ENCODE measurements around the gene NMT1. TPM values are rescaled to one million over a fixed set of nuclear protein-coding genes. Genes with fewer than 3 reads are reported as not detected.

Gene NMT1
- total RNA-seq, 1 experiment from 2014 or later, result 173 TPM

GRCh38 chr17:45147581-45148182 is 86.6 kb downstream of the NMT1 start (continued):
- TF ChIP-seq EZH2 (IDR thresholded peaks at IDR 0.05), result no peak

- H3K4me2 ChIP-seq (ENCODE audit: low read length), result peak within 1 kb of the TSS; percentile 92
- H3K27ac ChIP-seq (ENCODE audit: low read depth, low read length), result peak within 1 kb of the TSS; percentile 94
- peaks cover 21 to 37% of the 10 kb centered on the region in 2 experiments for H3K4me1 ChIP-seq (ENCODE audit: control insufficient read depth in 1 of 2, insufficient read depth in 2 of 2, low read length in 2 of 2)
- no peaks in the 10 kb centered on the region for H3K9me3 ChIP-seq (ENCODE audit: control insufficient read depth in 1 of 2, insufficient read depth in 1 of 2, low read depth in 1 of 2, low read length in 2 of 2)
- ChIA-PET CTCF (interaction anchor here (0.7 to 10.2 kb wide), 15 partner anchors 9 to 228 kb away, joined by 3 to 131 read pairs (median 3); partner anchors contain the start of genes ACBD4 and HEXIM2), POLR2A (interaction anchor here (0.6 to 7.3 kb wide), 42 partner anchors 9 to 633 kb away, joined by 3 to 258 read pairs (median 4); partner anchors contain the start of genes ACBD4, HEXIM2, NMT1 and PLCD3), RAD21 (ENCODE audit: low non-redundant PET in 1 of 2, low total read pairs in 2 of 2, uncharacterized antibody in 2 of 2, unreplicated experiment in 2 of 2) (interaction anchor here (0.7 to 3.2 kb wide), 6 partner anchors 13 to 49 kb away, joined by 3 to 20 read pairs (median 6); partner anchors contain the start of genes ACBD4 (in 1 of the 2) and HEXIM2 (in 1 of the 2))
- TF ChIP-seq SP1 (IDR thresholded peaks at IDR 0.05; ENCODE audit: low read depth), result peak; percentile 89
- peak; percentile 100 for TF ChIP-seq POLR2A (IDR thresholded peaks at IDR 0.05; ENCODE audit: borderline replicate concordance, extremely low read depth, insufficient read depth, insufficient read length)
- TF ChIP-seq EZH2 (IDR thresholded peaks at IDR 0.05), result no peak
- peak; percentile 100 for TF ChIP-seq SIN3A (IDR thresholded peaks at IDR 0.05; ENCODE audit: low read depth)
- no peak for TF ChIP-seq ZNF274 (IDR thresholded peaks at IDR 0.05; ENCODE audit: low read depth, low read length)
- peak; percentile 100 for TF ChIP-seq POLR2AphosphoS5 (IDR thresholded peaks at IDR 0.05; ENCODE audit: low read depth, low read length)
- TF ChIP-seq TCF7L2 (IDR thresholded peaks at IDR 0.05; ENCODE audit: borderline replicate concordance, extremely low read depth, insufficient read depth, insufficient read length), result peak; percentile 12
- TF ChIP-seq ZFX (IDR thresholded peaks at IDR 0.05), result no peak
- peak; percentile 83; the same call in 1 of the 2 replicates for TF ChIP-seq CBX3 (IDR thresholded peaks at IDR 0.05; ENCODE audit: low read depth)
- peak; percentile 75 for TF ChIP-seq EGR1 (IDR thresholded peaks at IDR 0.05; ENCODE audit: low read depth)
- no peak for TF ChIP-seq CTCF (IDR thresholded peaks at IDR 0.05 in 2 of 3, conservative IDR thresholded peaks at IDR 0.05 in 1 of 3; ENCODE audit: borderline replicate concordance in 1 of 3, insufficient read depth in 1 of 3, low read depth in 2 of 3, low read length in 2 of 3)
- TF ChIP-seq YY1 (IDR thresholded peaks at IDR 0.05; ENCODE audit: extremely low read depth, insufficient replicate concordance, low read depth, low read length), result peak; percentile 72
- peak; percentile 54; the same call in 1 of the 2 replicates for TF ChIP-seq ELF1 (IDR thresholded peaks at IDR 0.05; ENCODE audit: borderline replicate concordance, low read depth)
- 0 out of 2 replicates have a peak, but pooled peaks have one; percentile 12 for TF ChIP-seq FOSL1 (IDR thresholded peaks at IDR 0.05; ENCODE audit: low read depth)
- peak; percentile 70 for TF ChIP-seq ZBTB33 (IDR thresholded peaks at IDR 0.05; ENCODE audit: extremely low read depth, insufficient replicate concordance, low read length)
- TF ChIP-seq MAX (IDR thresholded peaks at IDR 0.05), result peak; percentile 53
- no peak for TF ChIP-seq CEBPB (IDR thresholded peaks at IDR 0.05; ENCODE audit: low read depth)
- TF ChIP-seq JUND (IDR thresholded peaks at IDR 0.05), result peak; percentile 62; the same call in 1 of the 2 replicates
- peak within 1 kb of the TSS; percentile 98 for H3K9ac ChIP-seq (ENCODE audit: low read length)
- H3K4me3 ChIP-seq (replicated peaks in 1 of 2; ENCODE audit: low read depth in 1 of 2, low read length in 2 of 2), result peak within 1 kb of the TSS; percentile 95 to 96
- intact Hi-C loops (cut with micrococcal nuclease), result loop anchor here (1.0 to 5.0 kb wide), 3 partner anchors 24 to 279 kb away; no protein-coding TSS in a partner anchor
- H2AFZ ChIP-seq (ENCODE audit: low read depth, low read length, poor library complexity, severe bottlenecking), result peak within 1 kb of the TSS; percentile 11
- peak; percentile 99 for DNase-seq (ENCODE audit: low read depth, low spot score)
- peaks cover 34% of the 10 kb centered on the region for H3K79me2 ChIP-seq (ENCODE audit: insufficient read depth, low read length)
- peak; percentile 82 for ATAC-seq
- peaks cover 14% of the 10 kb centered on the region; the same call in 1 of the 2 replicates for H4K20me1 ChIP-seq (ENCODE audit: insufficient read depth)
- TSS peak; percentile 84 for BruUV-seq (replicated peaks)
- H3K36me3 ChIP-seq (ENCODE audit: control insufficient read depth in 1 of 2, insufficient read depth in 2 of 2, low read length in 2 of 2), result peaks cover 0 to 3% of the 10 kb centered on the region in 2 experiments; a peak in 1 of 4 replicates
- H3K9me2 ChIP-seq (ENCODE audit: insufficient read depth), result no peaks in the 10 kb centered on the region
- H3K27me3 ChIP-seq (ENCODE audit: insufficient read depth, low read length), result no peaks in the 10 kb centered on the region
Observed at GRCh38 chr17:45148183-45149036, 87.3 kb downstream of the NMT1 start, which contains the start of gene HEXIM1. Gene HEXIM1, plus strand, starts transcription at chr17:45148475. Its CDS starts 716 bp downstream, at chr17:45149191.

Measured in HCT116 (cell line).